ENCODE measurements around the gene SLTM.
A peak's percentile ranks its signal among the peaks of the same experiment; 100 is the strongest.
"Not testable (repeated sequence)": the region's sequence is repeated elsewhere in the genome, so short reads cannot be mapped to it uniquely, and the experiment has no call there.

The SLTM gene

DNA sequence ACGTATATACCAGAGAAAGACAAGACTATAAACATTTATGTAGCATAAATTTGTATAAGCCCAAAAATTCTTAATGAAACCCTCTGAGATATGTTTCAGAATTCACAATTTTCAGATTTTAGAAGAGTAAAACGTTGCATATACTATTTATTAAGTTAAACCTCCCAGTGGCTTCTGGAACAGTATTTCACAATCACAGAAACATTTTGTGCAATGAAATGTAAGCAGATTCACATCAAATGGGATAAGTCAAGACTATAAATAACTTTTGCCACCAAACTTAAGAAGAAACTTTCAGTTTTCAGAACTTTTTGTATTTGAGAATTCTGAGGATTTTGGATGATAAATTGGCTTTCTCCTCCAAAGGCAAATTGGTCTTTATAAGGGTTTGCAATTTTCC lies 9.2 kb downstream of the SLTM start:
- no peak for DNase-seq

- DNase-seq = no peak
Observed at GRCh38 chr15:58923696-58924300, 9.7 kb downstream of the SLTM start.

- DNase-seq = no peak
Observed at GRCh38 chr15:58923284-58923683, 10.2 kb downstream of the SLTM start.

DNA sequence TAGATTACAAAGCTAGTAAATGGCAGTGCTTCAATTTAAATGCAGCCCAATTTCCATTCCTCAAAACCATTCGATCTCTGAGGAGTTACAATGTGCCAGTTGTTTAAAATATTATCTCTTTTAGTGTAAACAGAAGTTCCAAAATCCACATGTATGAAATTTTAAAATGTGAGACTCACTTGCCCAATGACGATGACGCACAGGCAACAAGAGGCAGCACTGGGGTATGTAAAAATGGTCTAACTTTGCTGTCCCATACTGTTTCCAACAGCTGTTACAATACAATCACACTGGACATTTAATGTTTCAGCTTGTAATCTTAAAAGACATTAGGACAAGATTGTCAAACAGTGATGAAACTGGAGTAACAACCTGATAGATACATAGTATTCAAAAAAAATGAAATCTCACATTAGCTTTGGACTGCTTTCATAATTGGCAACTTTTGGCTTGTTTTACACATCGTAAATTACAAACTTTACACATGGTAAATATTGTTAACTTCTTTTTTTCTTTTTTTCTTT lies 12.2 kb downstream of the SLTM start:
- DNase-seq = no peak

- not testable (repeated sequence) for DNase-seq
Observed at GRCh38 chr15:58920447-58920846, 13.0 kb downstream of the SLTM start.

DNA sequence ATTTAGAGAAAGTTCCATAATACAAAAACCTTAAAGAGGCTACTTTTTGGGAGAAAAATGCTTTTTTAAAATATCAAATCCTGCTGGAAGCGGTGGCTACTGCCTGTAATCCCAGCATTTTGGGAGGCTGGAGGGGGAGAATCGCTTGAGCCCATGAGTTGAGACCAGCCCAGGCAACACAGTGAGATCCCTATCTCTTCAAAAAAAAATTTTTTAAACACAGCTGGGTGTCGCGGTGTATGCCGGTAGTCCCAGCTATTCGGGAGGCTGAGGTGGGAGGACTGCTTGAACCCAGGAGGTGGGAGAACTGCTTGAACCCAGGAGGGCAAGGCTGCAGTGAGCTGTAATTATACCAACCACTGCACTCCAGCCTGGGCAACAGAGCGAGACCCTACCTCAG lies 14.2 kb downstream of the SLTM start:
- no peak for DNase-seq

DNA sequence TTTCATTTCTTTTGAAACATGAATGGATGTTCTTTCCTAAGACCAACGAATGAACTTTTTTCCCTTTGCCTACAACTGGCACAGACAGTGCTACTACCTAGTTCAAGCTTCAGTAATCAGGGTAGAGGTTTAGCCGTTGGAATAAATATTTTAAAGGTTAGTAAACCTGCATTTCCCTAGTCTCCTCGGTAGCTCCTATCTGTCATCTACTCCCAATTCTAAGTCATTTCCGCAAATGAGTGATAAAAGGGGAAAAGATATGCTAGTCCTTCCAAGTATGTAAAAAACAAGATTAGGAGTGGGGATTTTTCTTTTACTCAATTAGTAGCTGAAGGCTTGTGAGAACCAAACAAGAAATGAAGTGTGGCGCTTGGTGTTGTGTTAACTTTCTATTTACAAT lies 15.2 kb downstream of the SLTM start:
- DNase-seq = no peak

GRCh38 chr15:58917613-58918129 lies 15.8 kb downstream of the SLTM start:
- not testable (repeated sequence) for DNase-seq

- no peak for DNase-seq
Observed at GRCh38 chr15:58916962-58917361, 16.5 kb downstream of the SLTM start.

DNA sequence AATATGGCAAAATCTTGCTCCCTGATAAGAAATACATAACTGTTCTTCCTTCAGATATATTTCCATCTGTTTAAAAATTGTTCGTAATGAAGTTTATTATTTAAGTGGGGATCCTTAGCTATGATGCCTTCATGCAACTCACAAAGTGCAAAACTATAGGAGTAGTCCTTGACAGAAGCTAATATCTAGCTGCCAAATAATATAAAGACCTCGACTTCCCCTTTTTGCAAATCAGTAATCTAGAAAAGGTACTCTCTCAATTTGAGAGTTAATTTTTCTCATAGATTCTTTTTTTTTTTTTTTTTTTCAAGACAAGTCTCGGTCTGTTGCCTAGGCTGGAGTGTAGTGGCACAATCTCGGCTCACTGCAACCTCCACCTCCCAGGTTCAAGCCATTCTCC lies 23.0 kb downstream of the SLTM start:
- DNase-seq = no peak

DNA sequence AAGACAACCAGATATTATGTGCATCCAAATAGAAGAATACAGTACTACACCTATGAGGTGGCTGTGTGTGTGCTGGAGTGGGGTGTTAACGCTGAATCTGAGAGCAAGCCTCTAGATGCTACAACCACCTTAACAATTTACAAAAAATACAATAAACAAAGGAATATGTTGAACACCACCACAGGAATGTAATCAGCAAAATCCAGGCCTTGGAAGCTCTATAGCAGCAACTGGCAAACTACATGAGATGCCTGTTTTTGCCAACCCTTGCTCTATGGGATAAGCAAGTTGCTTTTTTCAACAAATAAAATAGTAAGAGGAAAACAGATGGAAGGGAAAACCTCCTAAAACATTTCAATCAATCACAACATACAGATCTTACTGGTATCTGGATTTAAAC lies 23.9 kb downstream of the SLTM start:
- no peak for DNase-seq

GRCh38 chr15:58908550-58909309 lies 24.7 kb downstream of the SLTM start:
- peak; percentile 36 for DNase-seq

DNA sequence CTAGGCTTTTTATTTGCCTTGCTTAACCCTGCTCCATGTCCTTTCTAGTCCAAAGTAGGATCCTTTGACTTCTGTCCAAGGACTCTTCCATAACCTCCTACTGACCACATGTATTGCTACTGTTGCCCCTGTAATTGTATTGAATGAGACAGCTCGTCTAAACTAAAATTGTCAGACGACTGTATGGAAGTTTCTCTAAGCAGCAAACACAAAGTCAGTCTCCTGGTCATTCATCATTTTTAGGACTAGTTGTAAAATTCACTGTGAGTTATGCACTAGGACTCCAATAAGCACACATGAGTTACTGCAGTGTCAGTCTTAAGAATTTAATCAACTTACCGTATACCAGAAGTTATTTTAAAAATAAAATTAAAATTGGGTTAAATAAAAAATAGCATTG lies 32.8 kb downstream of the SLTM start:
- no peak for DNase-seq

GRCh38 chr15:58898150-58898680 lies 35.3 kb downstream of the SLTM start:
- DNase-seq = no peak

GRCh38 chr15:58889363-58889762 lies 44.1 kb downstream of the SLTM start:
- no peak for DNase-seq

GRCh38 chr15:58886921-58887320 lies 46.6 kb downstream of the SLTM start:
- no peak for DNase-seq

GRCh38 chr15:58883926-58884325 lies 49.6 kb downstream of the SLTM start:
- not testable (repeated sequence) for DNase-seq

GRCh38 chr15:58882243-58882642 lies 51.2 kb downstream of the SLTM start:
- DNase-seq = no peak

DNA sequence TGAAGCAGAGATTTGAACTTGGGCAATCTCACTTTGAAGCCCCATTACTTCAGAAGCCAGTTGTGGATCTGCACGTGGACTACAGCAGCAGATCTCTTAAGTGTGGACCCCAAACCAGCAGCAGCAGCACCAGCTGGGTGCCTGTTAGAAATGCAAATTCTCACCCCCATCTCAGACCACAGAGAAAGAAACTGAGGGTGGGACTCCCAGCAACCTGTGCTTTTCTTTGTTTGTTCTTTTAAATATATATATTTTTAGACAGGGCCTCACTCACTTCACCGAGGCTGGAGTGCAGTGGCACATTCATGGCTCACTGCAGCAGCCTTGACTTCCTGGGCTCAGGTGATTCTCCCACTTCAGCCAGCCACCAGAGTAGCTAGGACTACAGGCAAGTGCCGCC lies 53.2 kb downstream of the SLTM start:
- DNase-seq = no peak

GRCh38 chr15:58877999-58878825 lies 55.3 kb downstream of the SLTM start:
- DNase-seq = no peak

GRCh38 chr15:58876306-58877106 lies 57.0 kb downstream of the SLTM start:
- no peak for DNase-seq

DNA sequence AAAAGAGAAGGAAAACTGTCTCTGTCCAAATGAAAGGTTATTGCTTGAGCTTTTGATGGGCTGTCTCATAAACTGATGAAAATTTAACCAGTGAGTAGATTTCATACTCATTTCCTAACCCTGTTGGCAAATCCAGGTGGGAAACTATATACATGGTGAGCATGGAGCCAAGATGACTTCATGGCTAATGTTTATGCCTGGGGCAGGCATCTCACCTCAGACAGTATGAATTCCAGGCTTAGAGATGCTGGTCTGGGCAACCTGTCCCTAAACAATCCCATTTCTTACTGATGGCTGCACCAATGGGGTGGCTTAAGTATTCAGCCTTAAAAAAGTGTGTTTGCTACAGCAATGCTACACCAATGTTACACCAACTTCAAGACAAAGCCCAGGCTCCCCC lies 58.1 kb downstream of the SLTM start:
- no peak for DNase-seq
